Smooth muscle cell (in vitro differentiated cells): Measurements from ENCODE around the gene RBM33. TPM values are rescaled to one million over a fixed set of nuclear protein-coding genes. Genes with fewer than 3 reads are reported as not detected.

Experiments
- DNase-seq: peaks from one replicate; lab custom pipeline; 2025; ENCODE audit not compliant: unreplicated experiment; lab: John Stamatoyannopoulos, UW
- H2AFZ ChIP-seq: fragments of 200-600 bp; sonication (generic); 2 replicates; pipeline ENCODE4 v1.6.0; 2016; ENCODE audit warnings: antibody characterized with exemption, low read depth, mild to moderate bottlenecking
- H3F3A ChIP-seq: fragments of 200-600 bp; sonication (generic); 2 replicates; pipeline ENCODE4 v1.6.0; 2017; ENCODE audit warnings: antibody characterized with exemption, low read depth
- H3K27ac ChIP-seq: fragments of 200-600 bp; sonication (generic); 2 replicates; pipeline ENCODE4 v1.5.1; 2016; ENCODE audit warnings: low read depth, mild to moderate bottlenecking
- H3K27me3 ChIP-seq: fragments of 200-600 bp; sonication (generic); 2 replicates; pipeline ENCODE4 v1.6.1; 2016; ENCODE audit warnings: low read depth, mild to moderate bottlenecking
- H3K36me3 ChIP-seq: fragments of 200-600 bp; sonication (generic); 2 replicates; pipeline ENCODE4 v1.5.1; 2016; ENCODE audit warnings: low read depth
- H3K4me1 ChIP-seq: fragments of 200-600 bp; sonication (generic); 2 replicates; pipeline ENCODE4 v1.5.1; 2016; ENCODE audit warnings: low read depth
- H3K4me2 ChIP-seq: fragments of 200-600 bp; sonication (generic); 2 replicates; pipeline ENCODE4 v1.6.0; 2016; ENCODE audit warnings: mild to moderate bottlenecking
- H3K4me3 ChIP-seq: fragments of 200-600 bp; sonication (generic); 2 replicates; pipeline ENCODE4 v1.5.1; 2016; ENCODE audit warnings: mild to moderate bottlenecking
- H3K79me2 ChIP-seq: fragments of 200-600 bp; sonication (generic); 2 replicates; pipeline ENCODE4 v1.6.0; 2016; ENCODE audit warnings: low read depth, mild to moderate bottlenecking
- H3K9ac ChIP-seq: fragments of 200-600 bp; sonication (generic); 2 replicates; pipeline ENCODE4 v1.6.0; 2016; ENCODE audit warnings: low read depth
- H3K9me3 ChIP-seq: fragments of 200-600 bp; sonication (generic); replicated peaks from 2 replicates; pipeline ENCODE4 v1.5.1; 2016; ENCODE audit warnings: low read depth
- H4K20me1 ChIP-seq: fragments of 200-600 bp; sonication (generic); 2 replicates; pipeline ENCODE4 v1.6.0; 2016; ENCODE audit warnings: low read depth
- WGBS: methylation state at CpG from one replicate; pipeline ENCODE4 v1.1.7; 2016; ENCODE audit warnings: low lambda C conversion rate; 5-methylcytosine and 5-hydroxymethylcytosine counted together
- polyA plus RNA-seq: library from polyadenylated mRNA; unstranded; fragments of >200 nt; fragmentation: Nextera tagmentation; extraction: Ambion mirVana; gene quantifications from 2 replicates; pipeline ENCODE4 v1.2.1, GENCODE V29; 2016
- total RNA-seq: library from RNA; depleted of rRNA; stranded (reverse); fragments of >200 nt; gene quantifications from 2 replicates; pipeline ENCODE4 v1.2.3, GENCODE V29; 2014
- TF ChIP-seq, protein P1 (sequence below): fragments of 200-600 bp; sonication (generic); IDR thresholded peaks from 2 replicates; pipeline ENCODE4 v1.5.1; 2017; ENCODE audit warnings: borderline replicate concordance, mild to moderate bottlenecking, antibody characterized with exemption; ENCODE audit not compliant: insufficient read depth, poor library complexity, severe bottlenecking

Gene RBM33
- total and polyA plus RNA-seq, 2 experiments from 2014 or later: 22.5 to 25.3 TPM

DNA sequence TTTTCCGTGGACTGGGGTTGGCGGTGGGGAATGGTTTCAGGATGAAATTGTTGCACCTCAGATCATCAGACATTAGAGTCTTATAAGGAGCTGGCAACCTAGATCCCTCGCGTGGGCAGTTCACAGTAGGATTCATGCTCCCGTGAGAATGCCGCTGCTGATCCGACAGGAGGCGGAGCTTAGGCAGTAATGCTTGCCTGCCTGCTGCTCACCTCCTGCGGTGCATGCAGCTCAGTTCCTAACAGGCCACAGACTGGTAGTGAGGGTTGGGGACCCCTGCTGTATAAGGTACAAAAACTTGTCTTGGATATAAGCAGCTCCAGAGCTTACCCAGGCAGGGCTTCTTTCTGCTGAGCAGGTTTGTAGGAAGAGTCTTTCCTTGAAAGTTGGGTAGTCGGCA, 113.9 kb downstream of the RBM33 start:
- H4K20me1 ChIP-seq: peaks cover 96% of the 10 kb centered on the region
- H2AFZ ChIP-seq: no peak overlapping the region
- 90% methylated on average over 10 of the region's 10 CpGs for WGBS
- TF ChIP-seq, protein P1, sequence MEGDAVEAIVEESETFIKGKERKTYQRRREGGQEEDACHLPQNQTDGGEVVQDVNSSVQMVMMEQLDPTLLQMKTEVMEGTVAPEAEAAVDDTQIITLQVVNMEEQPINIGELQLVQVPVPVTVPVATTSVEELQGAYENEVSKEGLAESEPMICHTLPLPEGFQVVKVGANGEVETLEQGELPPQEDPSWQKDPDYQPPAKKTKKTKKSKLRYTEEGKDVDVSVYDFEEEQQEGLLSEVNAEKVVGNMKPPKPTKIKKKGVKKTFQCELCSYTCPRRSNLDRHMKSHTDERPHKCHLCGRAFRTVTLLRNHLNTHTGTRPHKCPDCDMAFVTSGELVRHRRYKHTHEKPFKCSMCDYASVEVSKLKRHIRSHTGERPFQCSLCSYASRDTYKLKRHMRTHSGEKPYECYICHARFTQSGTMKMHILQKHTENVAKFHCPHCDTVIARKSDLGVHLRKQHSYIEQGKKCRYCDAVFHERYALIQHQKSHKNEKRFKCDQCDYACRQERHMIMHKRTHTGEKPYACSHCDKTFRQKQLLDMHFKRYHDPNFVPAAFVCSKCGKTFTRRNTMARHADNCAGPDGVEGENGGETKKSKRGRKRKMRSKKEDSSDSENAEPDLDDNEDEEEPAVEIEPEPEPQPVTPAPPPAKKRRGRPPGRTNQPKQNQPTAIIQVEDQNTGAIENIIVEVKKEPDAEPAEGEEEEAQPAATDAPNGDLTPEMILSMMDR: no peak
- H3K27ac ChIP-seq: no peak overlapping the region
- H3K4me3 ChIP-seq: no peak overlapping the region
- no peak for DNase-seq
- H3F3A ChIP-seq: no peaks in the 10 kb centered on the region
- H3K9ac ChIP-seq: no peak overlapping the region
- H3K4me2 ChIP-seq: no peak overlapping the region
- H3K79me2 ChIP-seq: peaks cover 47% of the 10 kb centered on the region
- H3K4me1 ChIP-seq: no peaks in the 10 kb centered on the region
- H3K36me3 ChIP-seq: no peaks in the 10 kb centered on the region
- no peaks in the 10 kb centered on the region for H3K27me3 ChIP-seq
- H3K9me3 ChIP-seq: no peaks in the 10 kb centered on the region

DNA sequence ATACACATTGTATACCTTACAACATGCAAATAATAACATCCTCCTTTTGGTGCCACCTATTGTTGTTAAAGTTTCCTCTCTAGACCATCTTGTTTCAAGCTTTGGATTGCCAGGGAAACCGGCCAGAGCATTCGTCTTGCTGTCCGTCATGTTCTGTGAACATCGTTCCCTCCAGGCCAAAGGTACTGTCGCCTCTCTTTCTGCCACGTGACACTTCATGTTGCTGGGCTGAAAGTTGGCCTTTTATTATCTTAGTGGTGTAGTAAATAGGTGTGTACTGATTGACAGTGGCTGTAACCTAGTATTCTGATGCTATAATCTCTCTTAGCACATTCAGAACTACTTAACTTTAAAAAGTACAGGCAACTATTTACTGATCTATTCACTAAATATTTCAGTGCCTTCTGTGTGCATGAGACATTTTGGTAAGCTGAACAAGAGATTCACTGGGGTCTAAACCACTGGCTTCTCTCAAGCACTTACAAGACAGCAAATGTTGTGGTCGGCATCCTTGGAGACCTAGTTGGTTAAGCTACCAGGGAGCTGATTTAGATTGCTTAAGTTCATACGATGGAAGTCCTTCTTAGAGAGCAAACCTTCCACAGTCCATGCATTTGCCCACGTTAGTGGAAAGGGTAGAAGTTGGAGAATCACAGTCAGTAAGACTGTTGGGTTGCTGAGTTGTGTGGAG, 115.4 kb downstream of the RBM33 start:
- DNase-seq: no peak
- H3K4me2 ChIP-seq: no peak overlapping the region
- H3K79me2 ChIP-seq: peaks cover 39% of the 10 kb centered on the region
- no peaks in the 10 kb centered on the region for H3K27me3 ChIP-seq
- no peak overlapping the region for H3K27ac ChIP-seq
- WGBS: 96% methylated on average over 9 of the region's 9 CpGs
- H3K4me1 ChIP-seq: no peaks in the 10 kb centered on the region
- H3K36me3 ChIP-seq: no peaks in the 10 kb centered on the region
- no peak overlapping the region for H3K9ac ChIP-seq
- peaks cover 3% of the 10 kb centered on the region for H3F3A ChIP-seq
- TF ChIP-seq, protein P1: no peak
- H4K20me1 ChIP-seq: peaks cover 96% of the 10 kb centered on the region
- no peak overlapping the region for H3K4me3 ChIP-seq
- H2AFZ ChIP-seq: no peak overlapping the region
- H3K9me3 ChIP-seq: no peaks in the 10 kb centered on the region

DNA sequence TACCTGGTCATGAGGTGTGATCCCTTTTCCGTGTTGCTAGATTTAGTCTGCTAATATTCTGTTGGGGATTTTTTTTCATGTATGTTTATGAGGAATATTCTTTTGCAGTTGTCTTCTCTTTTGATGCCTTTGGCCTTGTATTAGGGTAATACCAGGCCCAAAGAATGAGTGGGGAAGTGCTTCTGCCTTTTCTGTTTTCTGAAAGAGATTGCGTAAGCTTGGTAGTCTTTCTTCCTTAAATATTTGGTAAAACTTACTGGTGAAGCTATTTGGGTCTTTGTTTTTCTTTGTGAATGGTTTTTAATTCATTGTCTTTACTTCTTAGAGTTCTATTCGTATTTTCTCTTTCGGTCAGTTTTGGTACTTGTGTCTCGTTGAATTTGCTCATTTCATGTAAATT, 116.7 kb downstream of the RBM33 start:
- Histone ChIP-seq H3K4me1 (no peaks in the 10 kb centered on the region), H3K9ac (no peak overlapping the region), H4K20me1 (peaks cover 95% of the 10 kb centered on the region), H3F3A (peaks cover 5% of the 10 kb centered on the region), H3K9me3 (no peaks in the 10 kb centered on the region), H2AFZ (no peak overlapping the region), H3K27me3 (no peaks in the 10 kb centered on the region), H3K4me3 (no peak overlapping the region), H3K4me2 (no peak overlapping the region), H3K36me3 (no peaks in the 10 kb centered on the region), H3K79me2 (peaks cover 26% of the 10 kb centered on the region), H3K27ac (no peak overlapping the region)
- WGBS: 95% methylated on average over 5 of the region's 5 CpGs
- TF ChIP-seq, protein P1: no peak
- no peak for DNase-seq

DNA sequence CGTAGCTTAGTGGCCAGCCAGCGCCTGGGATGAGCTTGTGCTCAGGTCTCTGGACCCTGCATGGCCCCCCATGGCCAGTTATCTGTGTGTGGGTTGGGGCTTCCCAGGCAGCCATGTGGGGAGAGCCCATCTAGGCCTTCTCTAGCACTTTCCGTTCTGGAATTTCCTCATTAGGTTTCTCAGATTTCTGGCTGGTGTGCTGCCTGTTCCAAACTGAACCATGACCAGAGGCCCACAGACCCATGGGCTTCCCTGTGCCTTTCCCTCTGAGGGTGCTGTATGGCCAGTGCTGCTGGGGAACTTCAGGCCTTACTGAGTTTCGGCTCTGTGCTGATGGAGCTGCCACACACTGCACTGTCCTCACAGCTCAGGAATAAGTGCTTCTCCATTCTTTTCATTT, 117.6 kb downstream of the RBM33 start:
- Histone ChIP-seq H3K27me3 (no peaks in the 10 kb centered on the region), H2AFZ (no peak overlapping the region), H3K27ac (no peak overlapping the region), H3K4me2 (no peak overlapping the region), H3K79me2 (peaks cover 22% of the 10 kb centered on the region), H3F3A (peaks cover 5% of the 10 kb centered on the region), H3K4me3 (no peak overlapping the region), H3K9me3 (no peaks in the 10 kb centered on the region), H3K4me1 (no peaks in the 10 kb centered on the region), H4K20me1 (peaks cover 92% of the 10 kb centered on the region), H3K9ac (no peak overlapping the region), H3K36me3 (no peaks in the 10 kb centered on the region)
- TF ChIP-seq, protein P1: no peak
- WGBS: 82% methylated on average over 4 of the region's 4 CpGs
- no peak for DNase-seq
